ENCODE results near the gene JAKMIP2.

DNA sequence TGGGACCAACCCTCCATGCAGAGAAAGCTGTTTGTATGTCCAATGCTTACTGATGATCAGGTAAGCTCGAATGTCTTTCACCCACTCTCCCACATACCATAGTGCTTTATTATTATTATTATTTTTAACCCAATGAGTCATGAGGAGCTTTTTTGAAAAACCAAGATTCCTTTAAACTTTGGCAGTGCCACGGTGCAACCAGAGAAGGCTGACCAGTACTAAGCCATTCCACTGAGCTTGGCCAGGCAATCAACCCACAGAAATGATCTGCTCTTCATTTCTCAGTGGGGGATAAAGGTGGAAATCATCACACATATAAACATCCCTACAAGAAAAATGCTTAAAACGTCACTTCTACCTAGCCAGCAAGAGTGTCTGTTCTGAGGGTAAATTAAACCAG lies 35.5 kb downstream of the JAKMIP2 start:
- TF ChIP-seq CTCF (conservative IDR thresholded peaks at IDR 0.05 in 1 of 2, IDR thresholded peaks at IDR 0.05 in 1 of 2; ENCODE audit: extremely low read depth in 1 of 2, insufficient read depth in 1 of 2, low read depth in 1 of 2, low read length in 2 of 2), result no peak
- TF ChIP-seq EZH2 (IDR thresholded peaks at IDR 0.05; ENCODE audit: borderline replicate concordance, low read length), result no peak

Measured in mammary epithelial cell (primary cell).